Raji (cell line): Measurements from ENCODE around the gene FRA10AC1.

Source experiments
- POLR2A ChIP-seq: IDR thresholded peaks from 2 replicates; pipeline ENCODE4 v1.6.1; 2011; ENCODE audit warnings: low read depth, low read length, control low read depth; ENCODE audit not compliant: insufficient read depth

FRA10AC1 gene

GRCh38 chr10:93702210-93703001, at the start of gene FRA10AC1:
Gene FRA10AC1, minus strand, starts transcription at chr10:93702592. Its CDS starts 2,486 bp downstream, at chr10:93700106.
- TF ChIP-seq POLR2A, result peak; percentile 77

GRCh38 chr10:93751832-93752231, 49.4 kb upstream of the FRA10AC1 start:
- TF ChIP-seq POLR2A, result no peak

- no peak for TF ChIP-seq POLR2A
These were observed 48.7 kb upstream of the FRA10AC1 start for GRCh38 chr10:93751124-93751523.

- TF ChIP-seq POLR2A, result no peak
These were observed 46.9 kb upstream of the FRA10AC1 start for GRCh38 chr10:93749218-93749799.

- TF ChIP-seq POLR2A, result no peak
These were observed 44.5 kb upstream of the FRA10AC1 start for GRCh38 chr10:93746844-93747284.

GRCh38 chr10:93745408-93746065, 43.1 kb upstream of the FRA10AC1 start:
- TF ChIP-seq POLR2A, result no peak

GRCh38 chr10:93742633-93743349, 40.4 kb upstream of the FRA10AC1 start:
- TF ChIP-seq POLR2A, result no peak

- TF ChIP-seq POLR2A, result no peak
These were observed 39.0 kb upstream of the FRA10AC1 start for GRCh38 chr10:93741367-93741766.

GRCh38 chr10:93726024-93726423, 23.6 kb upstream of the FRA10AC1 start:
- TF ChIP-seq POLR2A, result no peak

GRCh38 chr10:93723153-93723552, 20.8 kb upstream of the FRA10AC1 start:
- no peak for TF ChIP-seq POLR2A

- no peak for TF ChIP-seq POLR2A
These were observed 20.2 kb upstream of the FRA10AC1 start for GRCh38 chr10:93722550-93722949.

GRCh38 chr10:93719901-93720300, 17.5 kb upstream of the FRA10AC1 start:
- no peak for TF ChIP-seq POLR2A

- TF ChIP-seq POLR2A, result no peak
These were observed 16.7 kb upstream of the FRA10AC1 start for GRCh38 chr10:93718937-93719725.

GRCh38 chr10:93716766-93717165, 14.4 kb upstream of the FRA10AC1 start:
- no peak for TF ChIP-seq POLR2A

GRCh38 chr10:93715345-93715744, 13.0 kb upstream of the FRA10AC1 start:
- TF ChIP-seq POLR2A, result no peak

- TF ChIP-seq POLR2A, result no peak
These were observed 10.2 kb upstream of the FRA10AC1 start for GRCh38 chr10:93712593-93712992.
